KMS-11 (cell line): ENCODE results near the gene FHOD3.

Source experiments
- H2AFZ ChIP-seq: fragments of 200-600 bp; sonication (generic); 2 replicates; pipeline ENCODE4 v1.6.1; 2016; ENCODE audit warnings: antibody characterized with exemption, mixed run types, low read depth
- H3K27ac ChIP-seq: fragments of 200-600 bp; sonication (generic); 2 replicates; pipeline ENCODE4 v1.6.1; 2016; ENCODE audit warnings: mild to moderate bottlenecking, mixed run types
- H3K27me3 ChIP-seq: fragments of 200-600 bp; sonication (generic); 2 replicates; pipeline ENCODE4 v1.6.1; 2017; ENCODE audit warnings: mild to moderate bottlenecking, low read depth, mixed run types, moderate library complexity; ENCODE audit not compliant: insufficient read depth
- H3K36me3 ChIP-seq: fragments of 200-600 bp; sonication (generic); 2 replicates; pipeline ENCODE4 v1.6.1; 2017; ENCODE audit warnings: mild to moderate bottlenecking, mixed run types; ENCODE audit not compliant: insufficient read depth
- H3K4me1 ChIP-seq: fragments of 200-600 bp; sonication (generic); 2 replicates; pipeline ENCODE4 v1.6.1; 2016; ENCODE audit warnings: mild to moderate bottlenecking, low read depth, mixed run types; ENCODE audit not compliant: poor library complexity, severe bottlenecking
- H3K4me2 ChIP-seq: fragments of 200-600 bp; sonication (generic); 2 replicates; pipeline ENCODE4 v1.7.0; 2016; ENCODE audit warnings: mild to moderate bottlenecking, mixed run types
- H3K4me3 ChIP-seq: fragments of 200-600 bp; sonication (generic); IDR thresholded peaks from 2 replicates; pipeline ENCODE4 v1.6.1; 2017; ENCODE audit warnings: low read depth, low read length, mixed read lengths; ENCODE audit not compliant: insufficient read depth
- H3K79me2 ChIP-seq: fragments of 200-600 bp; sonication (generic); 2 replicates; pipeline ENCODE4 v1.6.1; 2016; ENCODE audit warnings: low read depth, mixed run types; ENCODE audit not compliant: insufficient read depth
- H3K9ac ChIP-seq: fragments of 200-600 bp; sonication (generic); 2 replicates; pipeline ENCODE4 v1.6.1; 2016; ENCODE audit warnings: mild to moderate bottlenecking, mixed run types
- H4K20me1 ChIP-seq: fragments of 200-600 bp; sonication (generic); 2 replicates; pipeline ENCODE4 v1.6.1; 2016; ENCODE audit warnings: mild to moderate bottlenecking, mixed run types; ENCODE audit not compliant: insufficient read depth
- CTCF ChIP-seq: fragments of 200-600 bp; sonication (generic); conservative IDR thresholded peaks from 2 replicates; pipeline ENCODE4 v1.6.1; 2017; ENCODE audit warnings: low read depth, mild to moderate bottlenecking, antibody characterized with exemption, low read length, moderate library complexity, mixed read lengths

The FHOD3 gene

GRCh38 chr18:36451454-36452251 is 154.1 kb downstream of the FHOD3 start:
- no peak overlapping the region for H2AFZ ChIP-seq
- no peak overlapping the region for H3K9ac ChIP-seq
- no peaks in the 10 kb centered on the region for H3K36me3 ChIP-seq
- H3K4me2 ChIP-seq: no peak overlapping the region
- no peaks in the 10 kb centered on the region for H3K4me1 ChIP-seq
- H3K27ac ChIP-seq: no peak overlapping the region
- TF ChIP-seq CTCF: no peak
- H4K20me1 ChIP-seq: no peaks in the 10 kb centered on the region
- no peaks in the 10 kb centered on the region for H3K27me3 ChIP-seq
- H3K4me3 ChIP-seq: no peak overlapping the region
- no peaks in the 10 kb centered on the region for H3K79me2 ChIP-seq

GRCh38 chr18:36454245-36454644 is 156.7 kb downstream of the FHOD3 start:
- H2AFZ ChIP-seq: no peak overlapping the region
- H3K4me2 ChIP-seq: no peak overlapping the region
- no peaks in the 10 kb centered on the region for H3K4me1 ChIP-seq
- no peaks in the 10 kb centered on the region for H3K79me2 ChIP-seq
- no peaks in the 10 kb centered on the region for H3K27me3 ChIP-seq
- no peak overlapping the region for H3K4me3 ChIP-seq
- TF ChIP-seq CTCF: no peak
- H4K20me1 ChIP-seq: no peaks in the 10 kb centered on the region
- no peaks in the 10 kb centered on the region for H3K36me3 ChIP-seq
- no peak overlapping the region for H3K9ac ChIP-seq
- no peak overlapping the region for H3K27ac ChIP-seq

GRCh38 chr18:36454848-36455458 is 157.4 kb downstream of the FHOD3 start:
- no peak overlapping the region for H3K4me3 ChIP-seq
- no peak overlapping the region for H3K4me2 ChIP-seq
- H3K4me1 ChIP-seq: no peaks in the 10 kb centered on the region
- H3K79me2 ChIP-seq: no peaks in the 10 kb centered on the region
- no peaks in the 10 kb centered on the region for H3K27me3 ChIP-seq
- no peaks in the 10 kb centered on the region for H3K36me3 ChIP-seq
- no peaks in the 10 kb centered on the region for H4K20me1 ChIP-seq
- no peak overlapping the region for H3K9ac ChIP-seq
- H2AFZ ChIP-seq: no peak overlapping the region
- no peak overlapping the region for H3K27ac ChIP-seq
- TF ChIP-seq CTCF: no peak

GRCh38 chr18:36455931-36456330 is 158.4 kb downstream of the FHOD3 start:
- Histone ChIP-seq H3K27ac (no peak overlapping the region), H3K79me2 (no peaks in the 10 kb centered on the region), H2AFZ (no peak overlapping the region), H3K27me3 (no peaks in the 10 kb centered on the region), H3K4me1 (no peaks in the 10 kb centered on the region), H3K4me2 (no peak overlapping the region), H3K9ac (no peak overlapping the region), H3K4me3 (no peak overlapping the region), H3K36me3 (no peaks in the 10 kb centered on the region), H4K20me1 (no peaks in the 10 kb centered on the region)
- TF ChIP-seq CTCF: no peak
